ENCODE measurements around the gene CACNA1S.

DNA sequence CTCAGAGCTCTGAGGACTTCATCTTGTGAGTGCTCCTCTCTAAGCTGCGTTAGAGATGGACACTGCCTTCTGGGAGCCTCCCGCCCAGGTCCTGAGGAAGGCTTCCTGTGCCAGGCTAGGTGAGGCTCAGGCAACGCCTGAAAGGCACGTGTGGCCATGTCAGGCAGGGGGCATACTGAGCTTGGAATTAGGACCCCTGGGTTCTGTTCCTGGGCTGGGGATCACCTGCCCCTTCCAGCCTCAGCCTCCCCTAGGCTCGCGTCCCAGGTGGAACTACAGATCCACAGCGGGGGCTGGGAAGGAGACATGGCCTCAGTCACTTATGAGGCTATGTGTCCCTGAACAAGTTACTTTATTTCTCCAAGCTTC is 24.8 kb upstream of the CACNA1S start:
- no peak for TF ChIP-seq TEAD4 (IDR thresholded peaks at IDR 0.05; ENCODE audit: borderline replicate concordance, insufficient read depth)
- TF ChIP-seq, protein P1, sequence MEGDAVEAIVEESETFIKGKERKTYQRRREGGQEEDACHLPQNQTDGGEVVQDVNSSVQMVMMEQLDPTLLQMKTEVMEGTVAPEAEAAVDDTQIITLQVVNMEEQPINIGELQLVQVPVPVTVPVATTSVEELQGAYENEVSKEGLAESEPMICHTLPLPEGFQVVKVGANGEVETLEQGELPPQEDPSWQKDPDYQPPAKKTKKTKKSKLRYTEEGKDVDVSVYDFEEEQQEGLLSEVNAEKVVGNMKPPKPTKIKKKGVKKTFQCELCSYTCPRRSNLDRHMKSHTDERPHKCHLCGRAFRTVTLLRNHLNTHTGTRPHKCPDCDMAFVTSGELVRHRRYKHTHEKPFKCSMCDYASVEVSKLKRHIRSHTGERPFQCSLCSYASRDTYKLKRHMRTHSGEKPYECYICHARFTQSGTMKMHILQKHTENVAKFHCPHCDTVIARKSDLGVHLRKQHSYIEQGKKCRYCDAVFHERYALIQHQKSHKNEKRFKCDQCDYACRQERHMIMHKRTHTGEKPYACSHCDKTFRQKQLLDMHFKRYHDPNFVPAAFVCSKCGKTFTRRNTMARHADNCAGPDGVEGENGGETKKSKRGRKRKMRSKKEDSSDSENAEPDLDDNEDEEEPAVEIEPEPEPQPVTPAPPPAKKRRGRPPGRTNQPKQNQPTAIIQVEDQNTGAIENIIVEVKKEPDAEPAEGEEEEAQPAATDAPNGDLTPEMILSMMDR (IDR thresholded peaks at IDR 0.05), result no peak
- TF ChIP-seq RCOR1 (IDR thresholded peaks at IDR 0.05; ENCODE audit: low read length), result no peak
- TF ChIP-seq EP300 (IDR thresholded peaks at IDR 0.05; ENCODE audit: borderline replicate concordance in 1 of 2, low read depth in 1 of 2, low read length in 1 of 2), result no peak
- no peak for TF ChIP-seq MXI1 (IDR thresholded peaks at IDR 0.05; ENCODE audit: low read depth, low read length)
- TF ChIP-seq USF2 (IDR thresholded peaks at IDR 0.05; ENCODE audit: borderline replicate concordance, low read depth, low read length), result no peak
- no peak for TF ChIP-seq YY1 (IDR thresholded peaks at IDR 0.05; ENCODE audit: low read depth)
- TF ChIP-seq RFX5 (IDR thresholded peaks at IDR 0.05; ENCODE audit: low read length), result no peak
- TF ChIP-seq POLR2AphosphoS5 (IDR thresholded peaks at IDR 0.05; ENCODE audit: low read depth, low read length), result no peak
- no peak for TF ChIP-seq FOSL2 (IDR thresholded peaks at IDR 0.05; ENCODE audit: borderline replicate concordance, low read depth)
- TF ChIP-seq CHD2 (IDR thresholded peaks at IDR 0.05; ENCODE audit: low read length, partially characterized antibody), result no peak
- no peak for TF ChIP-seq JUND (IDR thresholded peaks at IDR 0.05)
- no peak for TF ChIP-seq RAD21 (IDR thresholded peaks at IDR 0.05; ENCODE audit: low read length)
- TF ChIP-seq TAF1 (IDR thresholded peaks at IDR 0.05; ENCODE audit: borderline replicate concordance, low read depth, low read length), result no peak

Measured in SK-N-SH (cell line).